ENCODE data around the gene RIPOR1. TPM values are rescaled to one million over a fixed set of nuclear protein-coding genes. Genes with fewer than 3 reads are reported as not detected.

RIPOR1 gene
- total RNA-seq, 4 donors from 2014 or later = 34.8 to 60.2 (median 46.7) TPM

GRCh38 chr16:67542464-67542863 lies 13.8 kb downstream of the RIPOR1 start:
- no peak for TF ChIP-seq CTCF (IDR thresholded peaks at IDR 0.05; ENCODE audit: low read depth)

- no peak for TF ChIP-seq CTCF (IDR thresholded peaks at IDR 0.05; ENCODE audit: low read depth)
Measured at GRCh38 chr16:67543036-67543435, 14.4 kb downstream of the RIPOR1 start.

- TF ChIP-seq CTCF (IDR thresholded peaks at IDR 0.05; ENCODE audit: low read depth) = no peak
Measured at GRCh38 chr16:67543582-67543981, 15.0 kb downstream of the RIPOR1 start.

GRCh38 chr16:67544329-67544841 lies 15.8 kb downstream of the RIPOR1 start:
- no peak for TF ChIP-seq CTCF (IDR thresholded peaks at IDR 0.05; ENCODE audit: low read depth)

GRCh38 chr16:67544844-67545664 lies 16.4 kb downstream of the RIPOR1 start:
- TF ChIP-seq CTCF (IDR thresholded peaks at IDR 0.05; ENCODE audit: low read depth) = no peak

- TF ChIP-seq CTCF (IDR thresholded peaks at IDR 0.05; ENCODE audit: low read depth) = no peak
Measured at GRCh38 chr16:67545665-67546024, 17.0 kb downstream of the RIPOR1 start.

- TF ChIP-seq CTCF (IDR thresholded peaks at IDR 0.05; ENCODE audit: low read depth) = no peak
Measured at GRCh38 chr16:67546091-67546501, 17.5 kb downstream of the RIPOR1 start.

Data from subcutaneous adipose tissue (tissue), 4 donors.